ENCODE results near the gene GMPR2.

DNA sequence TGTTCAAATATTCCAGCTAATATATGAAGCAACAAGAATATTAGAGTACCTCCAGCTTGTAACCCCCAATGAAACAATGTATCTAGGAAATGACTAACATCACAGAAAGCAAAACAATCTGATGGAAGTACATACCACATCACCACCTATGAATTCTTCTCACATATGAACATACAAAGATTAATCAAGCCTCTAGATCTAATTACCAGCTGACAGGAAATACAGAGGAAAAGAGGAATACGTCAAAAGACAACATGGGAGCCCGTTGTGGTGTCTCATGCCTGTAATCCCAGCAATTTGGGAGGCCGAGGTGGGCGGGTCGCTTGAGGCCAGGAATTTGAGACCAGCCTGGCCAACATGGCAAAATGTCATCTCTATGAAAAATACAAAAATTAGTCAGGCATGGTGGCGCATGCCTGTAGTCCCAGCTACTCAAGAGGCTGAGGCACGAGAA lies 8.1 kb upstream of the GMPR2 start:
- TF ChIP-seq, protein P1, sequence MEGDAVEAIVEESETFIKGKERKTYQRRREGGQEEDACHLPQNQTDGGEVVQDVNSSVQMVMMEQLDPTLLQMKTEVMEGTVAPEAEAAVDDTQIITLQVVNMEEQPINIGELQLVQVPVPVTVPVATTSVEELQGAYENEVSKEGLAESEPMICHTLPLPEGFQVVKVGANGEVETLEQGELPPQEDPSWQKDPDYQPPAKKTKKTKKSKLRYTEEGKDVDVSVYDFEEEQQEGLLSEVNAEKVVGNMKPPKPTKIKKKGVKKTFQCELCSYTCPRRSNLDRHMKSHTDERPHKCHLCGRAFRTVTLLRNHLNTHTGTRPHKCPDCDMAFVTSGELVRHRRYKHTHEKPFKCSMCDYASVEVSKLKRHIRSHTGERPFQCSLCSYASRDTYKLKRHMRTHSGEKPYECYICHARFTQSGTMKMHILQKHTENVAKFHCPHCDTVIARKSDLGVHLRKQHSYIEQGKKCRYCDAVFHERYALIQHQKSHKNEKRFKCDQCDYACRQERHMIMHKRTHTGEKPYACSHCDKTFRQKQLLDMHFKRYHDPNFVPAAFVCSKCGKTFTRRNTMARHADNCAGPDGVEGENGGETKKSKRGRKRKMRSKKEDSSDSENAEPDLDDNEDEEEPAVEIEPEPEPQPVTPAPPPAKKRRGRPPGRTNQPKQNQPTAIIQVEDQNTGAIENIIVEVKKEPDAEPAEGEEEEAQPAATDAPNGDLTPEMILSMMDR (IDR thresholded peaks at IDR 0.05; ENCODE audit: insufficient read depth, low read length, poor library complexity, severe bottlenecking), result no peak
- no peak for TF ChIP-seq EZH2phosphoT487 (conservative IDR thresholded peaks at IDR 0.05; ENCODE audit: low read length)
